HL-60 (cell line): ENCODE data around the gene RUNX2.

Source experiments
- POLR2AphosphoS5 ChIP-seq: IDR thresholded peaks from 2 replicates; pipeline ENCODE4 v1.6.1; 2012; ENCODE audit warnings: low read depth
- TF ChIP-seq, protein P1 (sequence below): IDR thresholded peaks from one replicate; pipeline ENCODE4 v1.5.1; 2011; ENCODE audit warnings: low read length, control low read depth, inconsistent platforms; ENCODE audit not compliant: insufficient read depth
- TF ChIP-seq, protein P2 (sequence below): IDR thresholded peaks from 2 replicates; pipeline ENCODE4 v1.6.1; 2012; ENCODE audit warnings: low read depth; ENCODE audit not compliant: insufficient replicate concordance

DNA sequence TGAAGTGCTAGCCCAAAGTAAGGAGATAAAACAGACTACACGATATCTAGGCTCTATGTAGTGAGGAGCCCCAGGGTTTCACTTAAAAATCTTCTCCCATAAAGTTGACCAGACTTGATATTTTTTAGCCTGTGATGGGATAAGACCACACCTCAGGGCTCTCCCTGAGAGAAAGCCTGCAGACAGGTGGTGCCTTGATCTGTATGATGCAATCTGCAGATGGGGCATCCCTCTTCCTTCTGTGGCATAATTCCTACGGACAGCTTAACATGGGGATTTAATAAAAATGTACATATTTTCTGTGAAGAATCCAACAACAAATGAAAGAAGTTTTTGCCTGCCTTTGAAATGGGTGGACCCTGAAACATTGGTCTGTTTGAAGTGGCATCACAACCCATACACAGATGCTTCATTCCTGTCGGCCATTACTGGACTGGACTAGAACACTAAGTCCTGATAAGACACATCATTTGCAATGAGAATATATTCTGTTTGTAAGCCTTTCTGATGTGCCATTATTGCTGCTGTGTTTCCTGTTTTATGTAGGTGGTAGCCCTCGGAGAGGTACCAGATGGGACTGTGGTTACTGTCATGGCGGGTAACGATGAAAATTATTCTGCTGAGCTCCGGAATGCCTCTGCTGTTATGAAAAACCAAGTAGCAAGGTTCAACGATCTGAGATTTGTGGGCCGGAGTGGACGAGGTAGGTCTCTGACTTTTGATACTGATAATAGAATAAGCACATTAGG, 103.4 kb downstream of the RUNX2 start:
- TF ChIP-seq, protein P1, sequence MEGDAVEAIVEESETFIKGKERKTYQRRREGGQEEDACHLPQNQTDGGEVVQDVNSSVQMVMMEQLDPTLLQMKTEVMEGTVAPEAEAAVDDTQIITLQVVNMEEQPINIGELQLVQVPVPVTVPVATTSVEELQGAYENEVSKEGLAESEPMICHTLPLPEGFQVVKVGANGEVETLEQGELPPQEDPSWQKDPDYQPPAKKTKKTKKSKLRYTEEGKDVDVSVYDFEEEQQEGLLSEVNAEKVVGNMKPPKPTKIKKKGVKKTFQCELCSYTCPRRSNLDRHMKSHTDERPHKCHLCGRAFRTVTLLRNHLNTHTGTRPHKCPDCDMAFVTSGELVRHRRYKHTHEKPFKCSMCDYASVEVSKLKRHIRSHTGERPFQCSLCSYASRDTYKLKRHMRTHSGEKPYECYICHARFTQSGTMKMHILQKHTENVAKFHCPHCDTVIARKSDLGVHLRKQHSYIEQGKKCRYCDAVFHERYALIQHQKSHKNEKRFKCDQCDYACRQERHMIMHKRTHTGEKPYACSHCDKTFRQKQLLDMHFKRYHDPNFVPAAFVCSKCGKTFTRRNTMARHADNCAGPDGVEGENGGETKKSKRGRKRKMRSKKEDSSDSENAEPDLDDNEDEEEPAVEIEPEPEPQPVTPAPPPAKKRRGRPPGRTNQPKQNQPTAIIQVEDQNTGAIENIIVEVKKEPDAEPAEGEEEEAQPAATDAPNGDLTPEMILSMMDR = no peak
- TF ChIP-seq POLR2AphosphoS5 = no peak
- TF ChIP-seq, protein P2, sequence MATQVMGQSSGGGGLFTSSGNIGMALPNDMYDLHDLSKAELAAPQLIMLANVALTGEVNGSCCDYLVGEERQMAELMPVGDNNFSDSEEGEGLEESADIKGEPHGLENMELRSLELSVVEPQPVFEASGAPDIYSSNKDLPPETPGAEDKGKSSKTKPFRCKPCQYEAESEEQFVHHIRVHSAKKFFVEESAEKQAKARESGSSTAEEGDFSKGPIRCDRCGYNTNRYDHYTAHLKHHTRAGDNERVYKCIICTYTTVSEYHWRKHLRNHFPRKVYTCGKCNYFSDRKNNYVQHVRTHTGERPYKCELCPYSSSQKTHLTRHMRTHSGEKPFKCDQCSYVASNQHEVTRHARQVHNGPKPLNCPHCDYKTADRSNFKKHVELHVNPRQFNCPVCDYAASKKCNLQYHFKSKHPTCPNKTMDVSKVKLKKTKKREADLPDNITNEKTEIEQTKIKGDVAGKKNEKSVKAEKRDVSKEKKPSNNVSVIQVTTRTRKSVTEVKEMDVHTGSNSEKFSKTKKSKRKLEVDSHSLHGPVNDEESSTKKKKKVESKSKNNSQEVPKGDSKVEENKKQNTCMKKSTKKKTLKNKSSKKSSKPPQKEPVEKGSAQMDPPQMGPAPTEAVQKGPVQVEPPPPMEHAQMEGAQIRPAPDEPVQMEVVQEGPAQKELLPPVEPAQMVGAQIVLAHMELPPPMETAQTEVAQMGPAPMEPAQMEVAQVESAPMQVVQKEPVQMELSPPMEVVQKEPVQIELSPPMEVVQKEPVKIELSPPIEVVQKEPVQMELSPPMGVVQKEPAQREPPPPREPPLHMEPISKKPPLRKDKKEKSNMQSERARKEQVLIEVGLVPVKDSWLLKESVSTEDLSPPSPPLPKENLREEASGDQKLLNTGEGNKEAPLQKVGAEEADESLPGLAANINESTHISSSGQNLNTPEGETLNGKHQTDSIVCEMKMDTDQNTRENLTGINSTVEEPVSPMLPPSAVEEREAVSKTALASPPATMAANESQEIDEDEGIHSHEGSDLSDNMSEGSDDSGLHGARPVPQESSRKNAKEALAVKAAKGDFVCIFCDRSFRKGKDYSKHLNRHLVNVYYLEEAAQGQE = no peak
